Stomach (tissue), 9 donors: ENCODE measurements around the gene PPP1R1B. TPM values are rescaled to one million over a fixed set of nuclear protein-coding genes. Genes with fewer than 3 reads are reported as not detected.

Experiments used
- DNase-seq, 2 donors: peaks; one replicate each; pipeline versions ENCODE4 v3.0.0 to v3.0.0-alpha.2; 2013 to 2019
- H3K27ac ChIP-seq, 5 donors: fragments of 200-600 bp in 4 of 5; sonication (generic) in 4 of 5; one replicate each; pipeline ENCODE4 v1.5.1; 2013 to 2019; ENCODE audit warnings: mild to moderate bottlenecking in 1 of 5, moderate library complexity in 1 of 5
- H3K27me3 ChIP-seq, 3 donors: fragments of 200-600 bp; sonication (generic); one replicate each; pipeline ENCODE4 v1.5.1; 2017 to 2019; ENCODE audit warnings: mixed run types in 1 of 3
- H3K36me3 ChIP-seq, 4 donors: fragments of 200-600 bp; sonication (generic); 1 replicate in 3 of 4; 2 replicates in 1 of 4; pipeline ENCODE4 v1.5.1; 2016 to 2019
- H3K4me1 ChIP-seq, 4 donors: fragments of 200-600 bp; sonication (generic); one replicate each; pipeline ENCODE4 v1.5.1; 2016 to 2019
- H3K4me3 ChIP-seq, 4 donors: fragments of 200-600 bp; sonication (generic) in 3 of 4; one replicate each; pipeline ENCODE4 v1.5.1; 2016 to 2019; ENCODE audit warnings: mild to moderate bottlenecking in 1 of 4
- H3K9me3 ChIP-seq, 4 donors: fragments of 200-600 bp; sonication (generic); one replicate each; pipeline ENCODE4 v1.5.1; 2016 to 2019
- CTCF ChIP-seq, 7 experiments: fragments of 450-650 bp in 4 of 7; fragments of 200-600 bp in 3 of 7; sonication (generic) in 3 of 7; IDR thresholded peaks; one replicate each; pipeline ENCODE4 v1.5.1; 2016 to 2019; ENCODE audit warnings: antibody characterized with exemption in 7 of 7, control low read depth in 2 of 7, mild to moderate bottlenecking in 1 of 7
- EP300 ChIP-seq: sonication (generic); formaldehyde crosslinking; IDR thresholded peaks from one replicate; pipeline ENCODE4 v1.6.1; 2017; ENCODE audit warnings: antibody characterized with exemption
- POLR2A ChIP-seq, 4 donors: fragments of 450-650 bp; IDR thresholded peaks; one replicate each; pipeline ENCODE4 v1.6.1; 2016; ENCODE audit warnings: antibody characterized with exemption in 4 of 4, control low read depth in 2 of 4, mild to moderate bottlenecking in 1 of 4, moderate library complexity in 1 of 4
- POLR2AphosphoS5 ChIP-seq, 3 donors: sonication (generic); formaldehyde crosslinking; IDR thresholded peaks; one replicate each; pipeline ENCODE4 v1.6.1; 2016; ENCODE audit warnings: antibody characterized with exemption in 3 of 3
- WGBS, 5 donors: extraction: QIAGEN DNeasy Blood & Tissue Kit in 3 of 5; methylation state at CpG; one replicate each; pipeline versions ENCODE4 v1.1.5 to v1.1.7; 2013 to 2018; 5-methylcytosine and 5-hydroxymethylcytosine counted together
- intact Hi-C: fragments of 100-400 bp; cut with DNase I; formaldehyde crosslinking; loops from one replicate; pipeline ENCODE4 v1.15.1; 2023; ENCODE audit warnings: low total_unique reads
- polyA plus RNA-seq, 3 donors: library from polyadenylated mRNA; stranded (reverse); fragments of 200-250 nt; gene quantifications; one replicate each; pipeline ENCODE4 v1.2.3, GENCODE V29; 2013
- total RNA-seq, 5 donors: library from RNA; depleted of rRNA; stranded (reverse); fragments of >200 nt; gene quantifications; one replicate each; pipeline versions ENCODE4 v1.1.0 to v1.2.3, GENCODE V29; 2014 to 2016
- donor health status: healthy with polysubstance abuse.
- donor health status: Bipolar disorder and iron deficiency.
- donor health status: healthy.

PPP1R1B gene
- total and polyA plus RNA-seq, 8 donors = 0.58 to 279 (median 10.3) TPM

DNA sequence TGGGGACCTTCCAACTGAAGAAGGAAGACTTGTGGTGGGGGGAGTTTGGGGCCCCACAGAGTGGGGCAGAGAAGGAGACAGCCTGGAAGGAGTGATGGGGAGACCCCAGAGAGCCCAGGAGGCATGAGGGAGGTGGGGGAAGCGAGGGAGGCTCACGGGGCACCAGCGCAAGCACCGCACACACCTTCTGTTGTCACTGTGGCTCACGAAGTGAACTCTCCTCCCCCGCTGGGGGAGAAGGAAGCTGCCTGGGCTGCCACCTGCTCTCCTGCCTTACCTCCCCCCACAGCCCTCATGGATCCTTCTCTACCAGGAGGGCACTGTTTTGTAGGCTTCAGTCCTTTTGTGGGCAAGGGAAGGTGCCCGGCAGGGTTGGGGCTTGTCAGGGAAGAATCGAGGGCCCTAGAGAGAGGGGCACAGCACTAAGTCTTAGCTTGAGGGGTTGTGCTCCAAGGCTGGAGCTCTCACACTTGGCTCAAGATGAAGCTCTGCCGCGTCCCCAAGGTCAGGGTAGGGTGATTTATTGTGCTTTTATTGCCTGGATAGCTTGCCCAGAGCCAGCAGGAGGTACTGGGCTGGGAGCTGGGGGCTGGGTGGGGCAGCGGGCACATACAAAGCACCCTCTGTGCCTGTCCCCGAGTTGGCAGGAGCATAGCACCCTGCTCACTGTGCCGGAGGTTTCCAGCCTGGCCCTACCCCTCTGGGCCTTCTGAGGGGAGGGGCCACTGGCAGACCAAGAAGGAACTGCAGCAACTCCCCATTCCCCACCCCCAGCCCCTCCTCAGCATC, 5.6 kb downstream of the PPP1R1B start:
- 20 to 38% (median 29%) methylated on average over 10 to 13 of the region's 13 CpGs for WGBS, 5 donors
- Histone ChIP-seq H3K36me3 (no peaks in the 10 kb centered on the region), H3K27me3 (peaks cover 1 to 61% (median 11%) of the 10 kb centered on the region in 3 donors), H3K4me1 (peaks cover 7 to 51% (median 42%) of the 10 kb centered on the region in 4 donors), H3K9me3 (no peaks in the 10 kb centered on the region), H3K4me3 (no peak overlapping the region), H3K27ac (peak overlapping the region in 4 of 5 donors; percentile 9 to 82 (median 49))
- DNase-seq = peak; percentile 60 to 79
- TF ChIP-seq POLR2AphosphoS5 (IDR thresholded peaks at IDR 0.05) (no peak), EP300 (no peak)
- intact Hi-C loops = no loop called here

DNA sequence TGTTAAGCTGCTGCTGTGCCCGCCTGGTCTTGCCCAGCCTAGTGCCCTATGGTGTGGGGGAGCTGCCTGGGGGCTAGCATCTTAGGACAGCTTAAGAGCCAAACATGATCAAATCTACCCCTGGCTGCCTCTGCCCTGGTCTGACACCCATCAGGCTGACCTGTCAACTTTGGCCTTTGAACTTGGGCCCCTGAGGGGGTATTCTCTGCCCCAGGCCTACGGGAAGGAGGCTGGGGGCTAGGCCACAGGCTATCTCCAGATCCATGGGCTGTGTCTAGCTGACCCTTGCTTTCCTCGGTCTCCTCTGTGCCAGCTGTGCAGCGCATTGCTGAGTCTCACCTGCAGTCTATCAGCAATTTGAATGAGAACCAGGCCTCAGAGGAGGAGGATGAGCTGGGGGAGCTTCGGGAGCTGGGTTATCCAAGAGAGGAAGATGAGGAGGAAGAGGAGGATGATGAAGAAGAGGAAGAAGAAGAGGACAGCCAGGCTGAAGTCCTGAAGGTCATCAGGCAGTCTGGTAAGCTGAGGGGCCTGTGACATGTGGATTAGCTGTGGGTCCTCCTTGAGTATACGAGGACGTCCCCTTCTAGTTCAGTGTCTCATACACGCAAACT, 6.9 kb downstream of the PPP1R1B start:
- Histone ChIP-seq H3K4me1 (peaks cover 15 to 56% (median 47%) of the 10 kb centered on the region in 4 donors), H3K27me3 (peaks cover 0 to 48% (median 0%) of the 10 kb centered on the region in 3 donors), H3K4me3 (no peak overlapping the region), H3K9me3 (no peaks in the 10 kb centered on the region), H3K36me3 (no peaks in the 10 kb centered on the region), H3K27ac (peak overlapping the region in 2 of 5 donors; percentile 24 to 82)
- intact Hi-C loops = no loop called here
- 66 to 80% (median 78%) methylated on average over 8 of the region's 8 CpGs for WGBS, 5 donors
- no peak for DNase-seq
- TF ChIP-seq EP300 = no peak
- no peak for TF ChIP-seq POLR2A (IDR thresholded peaks at IDR 0.05)
- TF ChIP-seq POLR2AphosphoS5 (IDR thresholded peaks at IDR 0.05) = no peak
- TF ChIP-seq CTCF (IDR thresholded peaks at IDR 0.05) = no peak

DNA sequence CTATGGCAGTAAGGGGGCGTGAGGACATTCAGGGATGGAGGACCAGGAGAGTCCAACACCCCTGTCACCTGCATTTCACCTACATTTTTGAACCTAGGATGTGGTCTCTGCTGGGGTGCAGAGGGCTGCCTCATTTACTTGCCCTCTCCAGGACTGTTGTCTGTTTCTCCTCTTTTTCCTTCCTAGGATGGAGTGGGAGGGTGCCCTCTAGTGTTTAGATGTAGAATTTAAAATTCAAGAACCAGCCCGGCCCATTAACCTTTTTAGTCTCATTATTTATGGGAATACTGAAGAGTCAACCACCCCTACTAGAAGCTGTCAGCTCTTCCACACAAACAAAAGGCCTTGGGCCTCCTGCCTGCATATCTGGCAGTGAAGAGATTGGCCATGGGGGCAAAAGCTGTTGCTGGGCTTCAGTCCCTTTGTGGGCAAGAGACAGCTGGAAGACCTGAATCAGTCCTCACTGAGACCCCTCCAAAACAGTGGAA, 7.7 kb downstream of the PPP1R1B start:
- Histone ChIP-seq H3K4me1 (peaks cover 22 to 63% (median 52%) of the 10 kb centered on the region in 4 donors), H3K9me3 (no peaks in the 10 kb centered on the region), H3K27ac (no peak overlapping the region), H3K27me3 (peaks cover 0 to 41% (median 0%) of the 10 kb centered on the region in 3 donors), H3K36me3 (no peaks in the 10 kb centered on the region), H3K4me3 (no peak overlapping the region)
- TF ChIP-seq CTCF (IDR thresholded peaks at IDR 0.05) (peak in 5 of 7 experiments; percentile 36 to 73 (median 71)), EP300 (no peak)
- 39 to 50% (median 49%) methylated on average over 2 of the region's 2 CpGs for WGBS, 5 donors
- peak in 1 of 2 donors; percentile 66 for DNase-seq
- intact Hi-C loops = no loop called here

- no peaks in the 10 kb centered on the region for H3K9me3 ChIP-seq
- H3K4me1 ChIP-seq = peaks cover 29 to 76% (median 65%) of the 10 kb centered on the region in 4 donors
- WGBS, 5 donors = 86 to 96% (median 90%) methylated on average over 8 of the region's 8 CpGs
- no peaks in the 10 kb centered on the region for H3K36me3 ChIP-seq
- no peak for DNase-seq
- TF ChIP-seq POLR2A (IDR thresholded peaks at IDR 0.05) = no peak
- TF ChIP-seq CTCF (IDR thresholded peaks at IDR 0.05) = no peak
- no peak for TF ChIP-seq EP300
- no peak for TF ChIP-seq POLR2AphosphoS5 (IDR thresholded peaks at IDR 0.05)
- peaks cover 0 to 28% (median 0%) of the 10 kb centered on the region in 3 donors for H3K27me3 ChIP-seq
- H3K4me3 ChIP-seq = no peak overlapping the region
- intact Hi-C loops = no loop called here
- peak overlapping the region in 1 of 5 donors; percentile 97 for H3K27ac ChIP-seq
Measured at GRCh38 chr17:39635614-39636176, 8.9 kb downstream of the PPP1R1B start.
